Lower lobe of right lung (tissue), 2 donors: ENCODE results near the gene GRIN1. TPM values are rescaled to one million over a fixed set of nuclear protein-coding genes. Genes with fewer than 3 reads are reported as not detected.

Source experiments
- ATAC-seq, 2 donors: fragments of 200-7000 bp; cut with Tn5 transposase; one replicate each; pipeline ENCODE4 v1.9.1; 2020 to 2022; ENCODE audit warnings: mild to moderate bottlenecking in 2 of 2, moderate library complexity in 2 of 2
- DNase-seq: peaks from one replicate; pipeline ENCODE4 v3.0.0-alpha.2; 2020
- H3K27ac ChIP-seq: fragments of 200-600 bp; one replicate; pipeline ENCODE4 v1.8.0; 2022
- H3K27me3 ChIP-seq: fragments of 200-600 bp; one replicate; pipeline ENCODE4 v1.8.0; 2022; ENCODE audit warnings: low read depth
- H3K36me3 ChIP-seq: fragments of 200-600 bp; one replicate; pipeline ENCODE4 v1.8.0; 2022; ENCODE audit warnings: mild to moderate bottlenecking
- H3K4me1 ChIP-seq: fragments of 200-600 bp; one replicate; pipeline ENCODE4 v1.8.0; 2022
- H3K4me3 ChIP-seq: fragments of 200-600 bp; one replicate; pipeline ENCODE4 v1.8.0; 2022; ENCODE audit warnings: mild to moderate bottlenecking
- H3K9me3 ChIP-seq: fragments of 200-600 bp; one replicate; pipeline ENCODE4 v1.8.0; 2022
- CTCF ChIP-seq: fragments of 200-600 bp; IDR thresholded peaks from one replicate; pipeline ENCODE4 v1.8.0; 2022; ENCODE audit warnings: antibody characterized with exemption, mild to moderate bottlenecking
- intact Hi-C: fragments of 100-400 bp; cut with DNase I; formaldehyde crosslinking; loops from one replicate; pipeline ENCODE4 v1.11.0; 2022
- total RNA-seq: library from RNA; stranded (reverse); fragmentation: NEBNext Ultra II Directional; extraction: Animal tissue kit (Norgen Biotek cat#: 25700); gene quantifications from one replicate; pipeline ENCODE4 v1.2.1, GENCODE V29; 2021
- donor health status: DM: no; HTN: yes; CAD: no; lungs with severe emphysema.

The GRIN1 gene
- total RNA-seq, 1 donor from 2014 or later, result 0.92 TPM

- H3K36me3 ChIP-seq, result peaks cover 23% of the 10 kb centered on the region
- no peak overlapping the region for H3K4me3 ChIP-seq
- ATAC-seq, result no peak
- H3K27me3 ChIP-seq, result no peaks in the 10 kb centered on the region
- H3K4me1 ChIP-seq, result peaks cover 7% of the 10 kb centered on the region
- DNase-seq, result no peak
- no peak for TF ChIP-seq CTCF
- H3K27ac ChIP-seq, result no peak overlapping the region
- no peaks in the 10 kb centered on the region for H3K9me3 ChIP-seq
- intact Hi-C loops, result no loop called here
These were observed 72.6 kb downstream of the GRIN1 start for GRCh38 chr9:137211532-137211931.

DNA sequence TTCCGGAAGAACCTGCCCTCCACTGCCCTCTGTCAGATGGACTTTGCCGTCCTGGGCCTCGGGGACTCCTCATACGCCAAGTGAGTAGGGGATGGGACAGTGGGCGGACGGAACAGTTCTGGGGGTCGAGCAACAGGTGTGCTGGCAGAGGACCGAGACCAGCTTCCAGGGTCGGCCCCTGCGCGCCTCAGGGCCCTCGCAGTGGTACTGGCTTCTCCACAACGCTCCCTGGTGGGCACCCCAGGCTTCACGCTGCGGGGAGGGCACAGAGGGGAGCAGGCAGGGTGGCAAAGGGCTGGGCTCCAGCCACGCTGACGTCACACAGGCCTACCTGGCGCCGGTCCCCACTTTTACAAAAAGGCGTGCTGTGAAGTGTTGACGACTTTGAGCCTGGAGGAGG, 73.6 kb downstream of the GRIN1 start:
- no peak for TF ChIP-seq CTCF
- Histone ChIP-seq H3K27me3 (no peaks in the 10 kb centered on the region), H3K4me3 (no peak overlapping the region), H3K4me1 (peaks cover 7% of the 10 kb centered on the region), H3K27ac (no peak overlapping the region), H3K36me3 (peaks cover 24% of the 10 kb centered on the region), H3K9me3 (no peaks in the 10 kb centered on the region)
- ATAC-seq (no peak), DNase-seq (no peak)
- intact Hi-C loops, result no loop called here

GRCh38 chr9:137213160-137214060, 74.5 kb downstream of the GRIN1 start:
- TF ChIP-seq CTCF, result no peak
- ATAC-seq (no peak), DNase-seq (no peak)
- Histone ChIP-seq H3K9me3 (no peaks in the 10 kb centered on the region), H3K4me3 (no peak overlapping the region), H3K4me1 (peaks cover 16% of the 10 kb centered on the region), H3K27me3 (no peaks in the 10 kb centered on the region), H3K36me3 (peaks cover 24% of the 10 kb centered on the region), H3K27ac (no peak overlapping the region)
- intact Hi-C loops, result no loop called here

DNA sequence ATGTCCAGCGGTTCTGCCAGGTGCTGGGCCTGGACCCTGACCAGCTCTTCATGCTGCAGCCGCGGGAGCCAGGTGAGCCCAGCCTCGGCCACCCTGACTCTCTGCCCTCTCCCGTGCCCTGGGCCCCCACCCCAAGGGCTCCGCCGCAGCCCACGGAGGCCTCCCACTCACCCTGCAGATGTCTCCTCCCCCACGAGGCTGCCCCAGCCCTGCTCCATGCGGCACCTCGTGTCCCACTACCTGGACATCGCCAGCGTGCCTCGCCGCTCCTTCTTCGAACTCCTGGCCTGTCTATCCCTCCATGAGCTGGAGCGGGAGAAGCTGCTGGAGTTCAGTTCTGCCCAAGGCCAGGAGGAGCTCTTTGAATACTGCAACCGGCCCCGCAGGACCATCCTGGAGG, 75.7 kb downstream of the GRIN1 start:
- intact Hi-C loops, result no loop called here
- H3K27ac ChIP-seq, result no peak overlapping the region
- H3K27me3 ChIP-seq, result no peaks in the 10 kb centered on the region
- H3K36me3 ChIP-seq, result peaks cover 18% of the 10 kb centered on the region
- no peak for ATAC-seq
- H3K4me3 ChIP-seq, result no peak overlapping the region
- peaks cover 25% of the 10 kb centered on the region for H3K4me1 ChIP-seq
- H3K9me3 ChIP-seq, result no peaks in the 10 kb centered on the region
- no peak for TF ChIP-seq CTCF
- no peak for DNase-seq

DNA sequence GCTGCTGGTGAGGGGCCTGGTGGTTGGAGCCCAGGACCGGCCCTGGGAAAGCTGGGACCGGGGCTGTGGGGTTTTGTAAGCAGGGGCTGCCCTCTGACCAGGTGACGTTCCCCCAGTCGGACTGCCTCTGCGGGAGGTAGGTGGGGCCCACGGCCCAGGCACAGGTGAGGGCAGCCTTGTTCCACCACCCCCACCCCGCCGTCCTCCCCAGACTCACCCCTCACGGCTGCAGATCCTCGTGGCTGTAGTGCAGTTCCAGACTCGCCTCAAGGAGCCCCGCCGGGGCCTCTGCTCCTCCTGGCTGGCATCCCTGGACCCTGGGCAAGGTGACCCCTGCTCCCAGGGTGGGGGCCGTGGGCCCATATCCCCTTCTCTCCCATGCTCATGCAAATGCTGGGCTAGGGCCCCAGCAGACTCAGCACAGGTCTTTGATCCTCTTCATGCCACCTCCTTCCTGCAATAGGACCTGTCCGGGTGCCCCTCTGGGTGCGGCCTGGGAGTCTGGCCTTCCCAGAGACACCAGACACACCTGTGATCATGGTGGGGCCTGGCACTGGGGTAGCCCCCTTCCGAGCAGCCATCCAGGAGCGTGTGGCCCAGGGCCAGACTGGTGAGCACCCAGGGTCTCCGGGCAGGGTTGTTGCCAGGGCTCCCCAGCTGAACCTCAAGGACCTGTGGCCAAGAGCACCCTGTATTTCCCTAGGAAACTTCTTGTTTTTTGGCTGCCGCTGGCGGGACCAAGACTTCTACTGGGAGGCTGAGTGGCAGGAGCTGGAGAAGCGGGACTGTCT, 76.4 kb downstream of the GRIN1 start:
- Histone ChIP-seq H3K27me3 (no peaks in the 10 kb centered on the region), H3K36me3 (peaks cover 16% of the 10 kb centered on the region), H3K4me3 (no peak overlapping the region), H3K4me1 (peaks cover 25% of the 10 kb centered on the region), H3K27ac (no peak overlapping the region), H3K9me3 (no peaks in the 10 kb centered on the region)
- DNase-seq (no peak), ATAC-seq (no peak)
- no peak for TF ChIP-seq CTCF
- intact Hi-C loops, result no loop called here
